HUES6 (cell line): ENCODE measurements around the gene HOXD4.
A peak's percentile ranks its signal among the peaks of the same experiment; 100 is the strongest.

ENCODE experiments used
- H3K27ac ChIP-seq: 2 replicates; pipeline ENCODE4 v1.7.0; 2013; ENCODE audit warnings: low read depth, mild to moderate bottlenecking, low read length, inconsistent platforms
- H3K27me3 ChIP-seq: 2 replicates; pipeline ENCODE4 v1.6.1; 2013; ENCODE audit warnings: low read length; ENCODE audit not compliant: control insufficient read depth, insufficient read depth
- H3K36me3 ChIP-seq: 2 replicates; pipeline ENCODE4 v1.6.1; 2013; ENCODE audit warnings: low read length; ENCODE audit not compliant: control insufficient read depth, insufficient read depth
- H3K4me1 ChIP-seq: 2 replicates; pipeline ENCODE4 v1.6.1; 2013; ENCODE audit warnings: low read length; ENCODE audit not compliant: control insufficient read depth, insufficient read depth
- H3K4me3 ChIP-seq: 2 replicates; pipeline ENCODE4 v1.5.1; 2013; ENCODE audit warnings: low read depth, low read length
- H3K9ac ChIP-seq: one replicate; pipeline ENCODE4 v1.6.1; 2013; ENCODE audit warnings: mild to moderate bottlenecking, low read length
- H3K9me3 ChIP-seq: 2 replicates; pipeline ENCODE4 v1.6.1; 2013; ENCODE audit warnings: low read depth, low read length; ENCODE audit not compliant: control insufficient read depth, insufficient read depth

HOXD4 gene

GRCh38 chr2:176130147-176130956 is 21.0 kb upstream of the HOXD4 start:
- Histone ChIP-seq H3K9ac (peak overlapping the region; percentile 78), H3K4me3 (peak overlapping the region; percentile 49)

GRCh38 chr2:176130957-176131847 is 20.1 kb upstream of the HOXD4 start:
- Histone ChIP-seq H3K9ac (peak overlapping the region; percentile 78), H3K36me3 (no peaks in the 10 kb centered on the region), H3K4me1 (peaks cover 27% of the 10 kb centered on the region), H3K27ac (no peak overlapping the region), H3K27me3 (peaks cover 100% of the 10 kb centered on the region), H3K9me3 (no peaks in the 10 kb centered on the region), H3K4me3 (peak overlapping the region; percentile 37)

More at GRCh38 chr2:176130147-176130956, 21.0 kb upstream of the HOXD4 start:
- Histone ChIP-seq H3K27ac (no peak overlapping the region), H3K9me3 (no peaks in the 10 kb centered on the region), H3K36me3 (no peaks in the 10 kb centered on the region), H3K4me1 (peaks cover 19% of the 10 kb centered on the region), H3K27me3 (peaks cover 100% of the 10 kb centered on the region)

GRCh38 chr2:176131848-176132158 is 19.5 kb upstream of the HOXD4 start:
- Histone ChIP-seq H3K9me3 (no peaks in the 10 kb centered on the region), H3K9ac (peak overlapping the region; percentile 81), H3K4me1 (peaks cover 27% of the 10 kb centered on the region), H3K4me3 (peak overlapping the region; percentile 37; the same call in 1 of the 2 replicates), H3K27ac (no peak overlapping the region), H3K36me3 (no peaks in the 10 kb centered on the region), H3K27me3 (peaks cover 100% of the 10 kb centered on the region)

- H3K4me3 ChIP-seq: peak overlapping the region; percentile 37; the same call in 1 of the 2 replicates
- H3K27me3 ChIP-seq: peaks cover 100% of the 10 kb centered on the region
- peak overlapping the region; percentile 81 for H3K9ac ChIP-seq
- H3K9me3 ChIP-seq: no peaks in the 10 kb centered on the region
- H3K27ac ChIP-seq: no peak overlapping the region
- peaks cover 27% of the 10 kb centered on the region for H3K4me1 ChIP-seq
- no peaks in the 10 kb centered on the region for H3K36me3 ChIP-seq
These were observed 18.9 kb upstream of the HOXD4 start for GRCh38 chr2:176132205-176133171.

GRCh38 chr2:176133389-176133788 is 18.0 kb upstream of the HOXD4 start:
- H3K27me3 ChIP-seq: peaks cover 100% of the 10 kb centered on the region
- no peaks in the 10 kb centered on the region for H3K9me3 ChIP-seq
- no peak overlapping the region for H3K27ac ChIP-seq
- H3K4me1 ChIP-seq: peaks cover 21% of the 10 kb centered on the region
- peak overlapping the region; percentile 68 for H3K9ac ChIP-seq
- H3K36me3 ChIP-seq: no peaks in the 10 kb centered on the region
- H3K4me3 ChIP-seq: peak overlapping the region; percentile 4; the same call in 1 of the 2 replicates

- H3K4me1 ChIP-seq: peaks cover 17% of the 10 kb centered on the region
These were observed 17.3 kb upstream of the HOXD4 start for GRCh38 chr2:176134035-176134434.

GRCh38 chr2:176135035-176135440 is 16.3 kb upstream of the HOXD4 start:
- Histone ChIP-seq H3K27ac (no peak overlapping the region), H3K9ac (peak overlapping the region; percentile 68), H3K4me3 (no peak overlapping the region; the same call in 1 of the 2 replicates), H3K27me3 (peaks cover 100% of the 10 kb centered on the region), H3K9me3 (no peaks in the 10 kb centered on the region), H3K36me3 (no peaks in the 10 kb centered on the region), H3K4me1 (peaks cover 14% of the 10 kb centered on the region)

More at GRCh38 chr2:176134035-176134434, 17.3 kb upstream of the HOXD4 start:
- Histone ChIP-seq H3K27ac (no peak overlapping the region), H3K27me3 (peaks cover 100% of the 10 kb centered on the region), H3K9me3 (no peaks in the 10 kb centered on the region), H3K36me3 (no peaks in the 10 kb centered on the region), H3K4me3 (no peak overlapping the region), H3K9ac (peak overlapping the region; percentile 68)

GRCh38 chr2:176136374-176137251 is 14.7 kb upstream of the HOXD4 start:
- Histone ChIP-seq H3K9ac (peak overlapping the region; percentile 68), H3K27me3 (peaks cover 100% of the 10 kb centered on the region), H3K27ac (no peak overlapping the region; the same call in 1 of the 2 replicates), H3K9me3 (no peaks in the 10 kb centered on the region), H3K36me3 (no peaks in the 10 kb centered on the region), H3K4me1 (peaks cover 14% of the 10 kb centered on the region), H3K4me3 (peak overlapping the region; percentile 53)

GRCh38 chr2:176137252-176137580 is 14.1 kb upstream of the HOXD4 start:
- H3K4me1 ChIP-seq: peaks cover 14% of the 10 kb centered on the region
- no peaks in the 10 kb centered on the region for H3K36me3 ChIP-seq
- no peaks in the 10 kb centered on the region for H3K9me3 ChIP-seq
- H3K4me3 ChIP-seq: peak overlapping the region; percentile 53
- H3K27ac ChIP-seq: no peak overlapping the region; the same call in 1 of the 2 replicates
- peaks cover 100% of the 10 kb centered on the region for H3K27me3 ChIP-seq
- H3K9ac ChIP-seq: peak overlapping the region; percentile 68
